Measurements from ENCODE around the gene GPC3.
"Not testable (repeated sequence)": the region's sequence is repeated elsewhere in the genome, so short reads cannot be mapped to it uniquely, and the experiment has no call there.

GPC3 gene

DNA sequence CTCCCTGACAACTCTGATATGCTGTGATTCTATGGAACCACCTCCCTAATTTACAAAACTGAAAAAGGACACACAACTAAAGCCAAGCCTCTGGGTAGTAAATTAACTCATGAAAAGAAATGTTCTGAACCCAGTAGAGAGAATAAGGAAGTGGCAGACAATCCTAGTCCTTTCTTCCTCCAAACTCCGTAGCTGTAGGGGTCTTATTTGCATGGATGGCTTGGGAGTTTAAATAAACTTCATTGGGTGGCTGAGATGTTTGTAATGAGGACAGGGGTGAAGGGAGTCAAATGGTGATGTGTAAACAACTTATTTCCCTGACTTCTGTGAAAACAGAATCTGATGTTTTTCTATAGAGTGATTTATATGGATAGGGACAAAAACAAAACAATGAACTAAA is 59.3 kb downstream of the GPC3 start:
- DNase-seq (ENCODE audit: low spot score) = no peak

DNA sequence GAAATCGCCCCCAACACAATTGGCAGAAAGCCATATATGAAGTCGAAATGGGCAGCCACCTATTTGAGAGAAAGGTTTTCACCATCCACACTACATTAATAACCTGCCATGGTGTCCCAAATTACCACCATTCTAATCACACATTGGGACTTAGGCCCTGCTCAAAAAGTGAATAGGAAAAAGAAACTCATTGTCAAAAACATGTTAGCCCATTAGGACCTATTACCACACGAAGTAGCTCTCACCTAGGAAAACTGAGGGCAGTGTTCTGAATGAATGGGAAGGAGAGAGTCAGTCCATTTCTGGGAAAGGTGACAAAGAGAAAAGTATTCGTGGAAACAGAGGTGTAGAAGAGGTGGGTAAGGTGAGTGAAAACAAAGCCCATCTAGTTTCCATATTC is 60.8 kb downstream of the GPC3 start:
- DNase-seq (ENCODE audit: low spot score) = no peak

DNA sequence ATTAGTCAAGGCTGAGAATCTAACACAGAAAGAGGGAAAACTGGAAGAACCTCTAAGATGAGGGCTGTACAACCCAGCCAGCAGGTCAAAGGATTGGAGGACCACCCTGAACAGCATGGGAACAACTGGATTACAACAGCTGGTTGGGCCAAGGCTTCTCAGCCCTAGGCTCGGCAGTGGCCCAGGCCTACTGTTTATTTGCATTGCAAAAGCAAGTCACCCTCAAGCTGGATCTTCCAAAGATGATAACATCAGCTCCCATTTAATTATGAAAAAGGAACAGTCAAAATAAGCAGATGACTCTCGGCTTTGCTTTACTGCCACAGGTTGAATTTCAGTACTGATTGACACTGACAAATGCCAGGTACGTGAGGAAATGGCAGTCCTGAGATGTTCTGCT is 61.8 kb downstream of the GPC3 start:
- no peak for DNase-seq (ENCODE audit: low spot score)

DNA sequence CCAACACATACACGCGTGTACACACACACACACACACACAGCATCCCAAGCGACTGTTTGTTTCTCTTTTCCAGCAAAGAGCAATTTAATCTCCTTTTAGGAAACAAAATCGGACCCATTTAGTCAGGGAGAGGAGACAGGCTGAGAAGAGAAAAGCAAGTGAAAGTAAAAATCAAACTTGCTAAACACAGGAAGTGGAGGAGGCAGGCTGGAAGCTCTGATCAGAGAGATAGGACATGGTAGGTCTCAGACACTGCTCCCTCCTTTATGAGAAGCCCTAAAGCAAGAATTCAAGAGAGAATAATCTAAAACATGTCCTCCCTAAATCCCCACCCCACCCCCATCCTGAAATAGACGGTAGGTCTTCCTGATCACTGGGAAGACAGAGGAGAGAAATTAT is 62.3 kb downstream of the GPC3 start:
- DNase-seq (ENCODE audit: low spot score) = no peak

DNA sequence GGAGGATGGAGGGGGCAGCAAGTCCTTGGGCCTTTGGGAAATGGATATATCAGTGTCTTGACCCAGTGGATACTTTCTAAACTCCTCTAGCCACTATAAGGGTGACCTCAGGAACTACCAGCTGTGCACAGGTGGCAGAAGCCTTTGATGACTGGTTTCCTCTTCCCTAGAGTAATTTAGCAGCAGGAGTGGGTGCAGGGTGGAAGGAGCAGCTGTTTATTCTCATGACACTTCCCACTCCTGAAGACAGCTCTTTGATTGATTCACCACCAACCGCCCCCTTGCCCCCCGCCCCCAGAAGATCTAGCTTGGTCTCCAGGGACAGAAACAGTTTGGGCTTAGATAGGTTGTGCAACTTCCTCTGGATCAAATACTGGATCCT is 63.0 kb downstream of the GPC3 start:
- no peak for DNase-seq (ENCODE audit: low spot score)

DNA sequence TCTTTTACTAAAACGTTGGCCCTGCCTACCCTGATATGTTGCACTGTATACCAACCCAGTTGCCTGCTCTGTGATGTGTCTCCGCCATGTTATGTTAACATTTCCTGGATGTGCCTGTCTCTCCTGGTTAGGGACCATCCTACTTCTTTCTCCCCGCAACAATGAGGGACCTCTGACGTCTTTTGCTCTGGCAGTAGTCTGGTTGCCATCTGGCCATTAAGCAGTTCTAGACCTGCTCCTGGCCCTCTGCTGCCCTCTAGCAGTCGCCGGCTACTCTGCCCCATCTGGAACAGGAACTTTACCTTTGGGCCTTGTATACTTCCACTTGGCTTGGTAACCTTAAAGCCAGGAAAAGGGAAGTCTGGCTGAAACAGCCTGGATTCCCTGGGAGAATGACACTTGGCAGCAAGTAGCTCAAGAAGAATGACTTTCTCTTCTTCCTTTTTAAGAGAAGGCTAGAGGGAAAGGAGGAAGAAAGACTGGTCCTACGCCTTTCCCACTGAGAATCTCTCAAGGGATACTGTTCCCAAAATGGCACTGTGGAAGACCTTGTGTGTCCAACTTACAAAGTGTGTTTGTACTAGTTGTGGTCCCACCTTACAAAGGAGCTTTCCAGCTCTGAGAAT is 63.5 kb downstream of the GPC3 start:
- no peak for DNase-seq (ENCODE audit: low spot score)

DNA sequence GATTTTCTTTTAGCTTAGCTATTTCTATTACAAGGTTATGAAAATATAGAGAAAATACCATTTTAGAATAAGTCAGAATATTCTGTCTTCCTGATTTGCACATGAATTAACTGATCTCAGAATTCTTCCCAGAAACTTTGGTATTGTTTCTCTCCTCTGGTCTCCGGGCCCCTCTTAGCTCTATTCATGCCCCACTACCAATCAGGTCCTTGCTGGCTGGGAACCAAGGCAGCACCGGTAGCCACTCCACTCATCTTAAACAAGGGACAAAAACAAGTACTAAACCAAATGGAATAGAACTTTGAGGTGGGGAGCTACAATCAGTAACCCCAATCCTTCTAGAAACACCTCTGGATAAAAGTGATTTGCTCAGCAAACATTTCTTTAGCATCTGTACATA is 64.3 kb downstream of the GPC3 start:
- DNase-seq (ENCODE audit: low spot score) = no peak

DNA sequence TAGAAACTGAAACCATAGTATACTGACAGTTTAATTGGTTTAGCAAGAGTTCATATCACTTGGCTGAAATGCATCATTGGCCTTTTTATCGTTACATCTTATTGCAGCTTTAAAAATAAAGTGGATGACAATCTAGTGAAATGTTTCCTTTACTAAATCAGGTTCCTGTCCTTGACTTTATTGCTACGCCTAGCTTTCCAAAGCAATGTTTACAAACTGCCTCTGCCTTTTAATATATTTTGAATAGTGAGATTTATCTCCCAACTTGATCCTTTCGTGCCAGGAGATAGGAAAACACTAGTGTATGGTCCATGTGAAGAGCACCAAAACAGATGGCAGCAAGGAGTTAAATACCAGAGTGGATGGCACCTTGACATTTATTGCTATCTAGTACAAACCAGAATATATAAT is 67.0 kb downstream of the GPC3 start:
- DNase-seq (ENCODE audit: low spot score) = no peak

DNA sequence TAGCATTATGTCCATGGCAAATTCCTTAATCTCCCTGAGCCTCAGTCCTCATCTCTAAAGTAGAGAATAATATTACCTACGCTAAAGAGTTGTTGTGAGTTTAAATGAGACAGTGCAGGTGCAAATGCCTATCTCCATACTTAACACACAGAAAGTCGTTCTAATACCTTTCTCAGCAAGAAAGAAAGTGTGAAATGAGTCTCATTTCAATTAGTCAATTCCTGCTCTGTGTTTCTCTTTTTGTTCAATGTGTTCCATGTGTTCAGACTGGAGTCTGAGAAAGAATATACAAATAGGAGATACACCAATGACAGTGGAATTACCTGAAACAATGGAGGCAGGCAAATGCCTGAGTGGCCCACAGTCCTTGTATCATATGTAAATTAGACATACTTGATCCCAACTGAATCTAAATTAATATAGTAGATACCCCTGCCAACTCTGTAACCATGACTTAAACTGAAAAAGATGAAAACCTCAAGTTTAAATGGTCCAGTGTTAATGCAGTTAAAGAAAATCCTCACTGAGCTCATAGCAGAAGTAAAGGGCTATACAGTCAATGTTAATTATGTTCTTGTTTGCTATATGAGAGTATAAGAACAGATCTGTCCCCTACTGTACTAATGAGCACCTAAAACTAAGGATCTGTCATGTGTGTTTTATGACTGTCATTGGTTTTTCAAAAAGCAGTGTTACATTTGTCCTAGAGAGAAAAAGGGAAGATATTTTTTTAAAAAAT is 68.2 kb downstream of the GPC3 start:
- DNase-seq (ENCODE audit: low spot score) = no peak

DNA sequence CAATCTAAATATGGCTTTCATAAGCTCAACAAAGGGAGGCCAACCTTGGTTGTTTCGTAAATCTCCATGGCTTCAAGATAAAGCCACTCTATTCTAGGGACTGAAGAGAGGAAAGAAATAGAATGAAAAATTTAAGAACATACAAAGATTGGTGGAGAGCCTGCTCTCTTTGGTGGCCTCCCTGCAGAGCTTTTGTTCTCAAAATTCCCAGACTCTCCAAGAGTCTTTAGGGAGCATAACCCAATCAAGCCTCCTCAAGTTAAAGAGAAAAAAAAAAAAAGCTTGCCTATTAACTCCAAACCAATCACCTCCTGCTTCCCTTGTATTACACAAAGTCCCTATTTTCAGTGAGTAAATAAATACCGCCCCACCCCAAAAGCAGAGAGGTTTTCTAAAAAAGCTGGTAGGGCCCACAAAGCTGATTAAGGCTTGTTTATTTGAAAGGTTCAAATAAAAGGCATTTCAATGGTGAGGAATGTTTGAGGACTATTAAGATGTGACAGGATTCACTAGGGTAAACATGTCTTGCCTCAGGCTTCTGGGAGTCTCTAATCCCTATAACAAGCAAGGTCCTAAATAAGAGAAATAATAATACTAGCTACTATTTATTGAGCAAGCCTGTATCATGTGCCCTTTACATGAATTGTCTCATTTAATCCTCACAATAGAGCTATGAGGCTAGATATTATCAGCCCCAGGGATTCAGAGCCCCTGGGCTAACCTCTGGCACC is 71.6 kb downstream of the GPC3 start:
- no peak for DNase-seq (ENCODE audit: low spot score)

DNA sequence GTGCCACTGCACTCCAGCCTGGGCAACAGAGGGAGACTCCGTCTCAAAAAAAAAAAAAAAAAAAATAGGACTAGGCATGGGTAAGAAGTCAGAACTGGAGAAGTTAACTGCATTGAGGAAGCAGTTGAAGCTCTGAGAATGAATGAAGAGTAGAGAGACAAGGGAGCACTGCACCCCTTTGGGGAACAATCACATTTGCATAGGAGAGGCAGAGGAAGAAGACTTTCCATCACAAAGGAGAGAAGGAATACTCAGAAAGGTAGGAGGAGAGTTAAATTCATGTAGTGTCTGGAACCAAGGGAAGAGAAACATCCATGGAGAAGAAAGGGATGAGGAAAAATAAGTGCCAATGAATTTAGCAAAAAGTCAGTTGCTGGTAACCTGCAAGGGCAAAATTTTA is 72.4 kb downstream of the GPC3 start:
- no peak for DNase-seq (ENCODE audit: low spot score)

DNA sequence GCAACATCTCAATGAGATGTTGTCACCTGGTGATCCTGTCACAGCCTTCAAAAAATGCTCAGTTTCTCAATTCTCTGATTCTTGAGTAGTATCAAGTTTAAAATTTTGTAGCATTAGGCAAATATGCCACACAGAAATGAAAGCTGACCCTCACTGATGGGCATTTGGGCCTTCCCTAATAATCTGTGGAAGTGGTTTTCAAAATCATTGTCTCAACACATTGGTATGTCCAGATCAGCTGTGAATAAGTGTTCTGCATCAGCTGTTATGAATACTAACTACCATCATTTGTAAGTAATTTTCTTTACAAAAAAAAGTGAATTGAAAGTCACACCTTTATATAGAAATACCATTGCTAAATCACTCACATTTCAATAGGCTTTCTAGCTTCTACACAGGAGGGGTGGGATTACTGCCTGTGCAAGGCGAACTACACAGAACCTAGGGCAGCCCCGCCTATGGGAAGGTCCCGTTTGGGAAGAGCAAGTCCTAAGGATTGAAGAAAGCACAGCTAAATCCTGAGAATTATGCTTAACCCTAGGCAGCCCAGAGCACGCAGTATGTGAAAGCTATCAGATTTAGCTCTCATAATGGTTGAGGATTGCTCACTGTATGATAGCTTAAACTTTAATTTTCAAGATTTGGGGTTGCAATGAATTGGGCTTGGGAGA is 73.4 kb downstream of the GPC3 start:
- no peak for DNase-seq (ENCODE audit: low spot score)

DNA sequence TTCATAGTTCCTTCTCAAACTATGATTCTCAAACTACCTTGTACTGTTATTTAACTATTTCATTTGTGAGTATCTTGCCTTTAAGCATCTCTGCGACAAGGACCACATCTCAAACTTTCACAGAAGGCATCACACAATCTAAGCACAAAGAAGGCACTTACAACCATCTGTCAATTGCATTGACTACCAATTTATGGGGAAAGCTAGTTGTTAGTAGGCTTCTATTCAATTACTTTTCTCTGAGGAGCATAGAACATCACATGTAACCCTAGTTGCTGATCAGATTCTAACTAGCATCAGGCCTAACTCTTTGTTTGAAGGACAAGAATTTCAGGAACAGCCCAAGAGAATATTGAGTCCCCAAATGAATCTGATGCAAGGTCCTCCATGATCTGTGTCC is 74.9 kb downstream of the GPC3 start:
- DNase-seq (ENCODE audit: low spot score) = no peak

DNA sequence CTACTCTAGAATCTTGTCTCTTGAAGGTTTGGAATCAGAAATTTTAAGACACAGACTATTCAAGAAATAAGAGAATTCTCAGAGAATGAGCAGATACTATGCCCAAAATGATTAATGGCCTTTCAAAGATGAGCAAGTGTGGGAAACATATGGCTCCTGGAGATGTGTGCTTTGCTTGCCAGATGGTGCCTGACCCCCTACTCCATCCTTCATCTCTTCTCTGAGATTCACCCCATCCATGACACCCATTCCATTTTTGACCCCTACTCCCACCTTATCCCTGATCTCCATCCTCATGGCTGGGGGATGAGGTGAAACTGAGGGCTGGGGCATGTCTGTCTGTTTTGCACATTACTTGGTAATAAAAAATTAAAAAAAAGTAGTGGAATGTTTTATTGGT is 75.5 kb downstream of the GPC3 start:
- no peak for DNase-seq (ENCODE audit: low spot score)

DNA sequence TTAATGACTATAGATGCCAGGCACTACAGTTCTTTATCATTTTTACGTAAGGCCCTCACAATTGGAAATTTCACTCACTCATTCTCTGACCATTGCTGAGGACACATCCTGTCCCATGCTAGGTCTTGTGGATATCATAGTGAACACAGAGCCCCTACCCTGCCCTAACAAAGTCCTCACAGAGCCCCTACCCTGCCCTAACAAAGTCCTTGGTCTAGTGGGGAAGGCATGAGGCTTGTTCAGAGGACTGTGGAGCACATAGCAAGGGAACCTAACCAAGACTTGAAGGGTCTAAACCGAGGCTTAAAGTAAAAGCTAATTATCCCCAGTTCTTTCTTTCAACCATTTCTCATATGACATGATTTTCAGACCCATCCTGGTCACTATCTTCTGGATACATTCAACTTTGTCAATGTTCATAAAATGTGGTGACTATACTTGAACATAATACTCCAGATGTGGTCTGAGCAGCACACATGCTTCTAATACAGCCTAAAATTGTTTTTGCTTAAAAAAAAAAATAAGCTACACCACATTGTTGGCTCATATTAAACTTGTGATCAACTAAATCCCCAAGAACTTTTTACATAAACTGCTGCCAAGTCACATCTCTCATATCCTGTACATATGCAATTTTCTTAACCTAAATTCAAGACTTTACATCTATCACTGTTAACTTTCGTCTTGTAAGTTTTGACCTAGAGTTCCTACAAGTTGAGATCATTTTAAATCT is 77.0 kb downstream of the GPC3 start:
- no peak for DNase-seq (ENCODE audit: low spot score)

DNA sequence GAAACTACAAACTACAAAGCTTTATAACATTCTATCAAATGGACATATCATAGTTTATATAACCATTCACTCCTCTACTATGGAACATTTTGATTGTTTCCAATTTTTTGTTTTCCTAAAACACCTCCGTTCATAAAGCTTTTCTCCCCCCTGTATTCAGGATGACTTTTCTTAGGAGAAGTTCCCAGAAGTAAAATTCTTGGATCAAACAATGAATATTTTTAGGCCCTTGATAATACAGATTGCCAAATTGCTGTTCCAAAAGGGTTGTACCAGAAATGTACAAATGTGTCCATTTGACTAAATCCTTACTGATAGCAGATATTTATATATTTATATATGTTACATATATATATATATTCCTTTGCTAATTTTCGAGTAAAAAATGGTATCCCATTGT is 77.8 kb downstream of the GPC3 start:
- no peak for DNase-seq (ENCODE audit: low spot score)

DNA sequence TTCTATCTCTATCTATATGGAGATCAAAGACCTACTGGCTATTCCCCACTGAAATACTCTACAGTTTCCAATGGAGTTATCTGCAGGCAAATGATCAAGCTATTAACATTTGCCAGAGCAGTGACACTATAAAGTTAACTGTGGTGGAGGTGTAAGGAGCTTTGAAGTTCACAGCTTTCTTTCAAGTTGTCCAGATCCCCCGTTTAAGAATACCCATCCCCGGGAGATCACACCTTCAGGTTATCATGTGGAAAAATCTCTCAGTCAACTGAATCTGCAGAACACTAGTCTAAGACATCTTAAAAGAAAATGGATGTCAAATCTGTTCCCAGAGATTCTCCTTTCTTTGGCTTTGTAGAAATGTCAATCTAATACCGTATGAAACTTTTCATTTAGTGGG is 80.1 kb downstream of the GPC3 start:
- DNase-seq (ENCODE audit: low spot score) = no peak

DNA sequence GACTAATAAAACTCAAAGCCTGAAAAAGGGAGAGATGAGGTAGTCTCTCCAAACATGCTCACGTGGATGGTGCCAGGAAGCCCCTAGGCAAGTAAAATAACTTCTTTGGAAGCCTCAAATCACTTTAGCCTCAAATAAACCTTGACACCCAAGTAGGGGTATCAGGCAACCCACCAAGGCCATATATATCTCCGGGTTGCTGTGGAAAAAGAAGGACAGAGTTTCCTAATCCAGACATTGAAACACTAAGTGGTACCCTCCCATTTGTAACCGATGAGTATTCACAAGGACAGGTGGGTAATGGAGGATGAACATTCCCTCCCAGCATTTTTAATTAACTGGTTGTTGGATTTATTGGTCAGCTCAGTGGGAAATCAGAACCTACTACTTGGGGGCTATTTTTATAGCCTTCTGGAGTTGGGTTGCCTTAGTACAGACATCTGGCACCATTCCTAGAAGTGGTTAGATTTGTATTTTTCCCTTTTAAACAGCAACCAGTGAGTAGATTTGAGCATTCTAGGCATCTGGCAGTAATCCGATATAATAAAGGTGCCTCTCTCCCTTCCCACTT is 87.7 kb downstream of the GPC3 start:
- no peak for DNase-seq (ENCODE audit: low spot score)

DNA sequence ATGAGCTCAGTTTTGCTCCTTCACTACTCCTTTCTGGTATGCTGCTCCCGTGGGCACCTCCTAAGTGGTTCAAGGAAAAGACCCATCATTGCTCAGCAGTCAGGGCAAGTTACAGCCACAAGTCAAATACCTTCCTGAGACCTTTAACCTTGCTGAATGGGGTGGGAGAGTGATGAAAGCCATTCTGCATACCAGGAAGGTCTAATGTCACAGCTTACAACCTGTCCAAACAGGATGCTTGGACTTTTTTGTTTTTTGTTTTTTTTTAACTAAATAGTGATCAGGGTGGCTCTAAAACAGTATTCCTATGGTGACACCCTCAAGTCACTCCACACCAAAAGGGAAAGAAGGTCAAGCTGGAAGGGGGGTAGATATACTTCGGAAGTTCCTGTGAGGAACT is 93.1 kb downstream of the GPC3 start:
- no peak for DNase-seq (ENCODE audit: low spot score)

DNA sequence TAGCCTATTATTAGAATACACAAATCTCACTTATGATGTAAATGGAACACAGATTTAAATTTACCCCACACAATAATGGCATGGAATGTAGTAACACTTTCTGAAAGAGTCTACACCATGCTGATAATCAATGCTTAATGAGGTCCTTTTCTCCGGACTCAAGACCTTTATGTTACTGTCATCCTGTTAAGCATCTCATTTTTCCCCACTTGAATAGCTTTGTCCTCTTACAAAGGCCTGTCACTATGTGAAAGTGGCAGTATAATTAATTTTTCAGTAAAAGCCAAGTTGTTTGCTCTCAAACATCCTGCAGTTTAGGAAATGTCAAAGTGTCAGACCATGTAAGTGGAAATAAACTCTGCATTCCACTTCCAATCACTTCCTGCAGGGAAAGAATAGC is 96.4 kb downstream of the GPC3 start:
- no peak for DNase-seq (ENCODE audit: low spot score)

DNA sequence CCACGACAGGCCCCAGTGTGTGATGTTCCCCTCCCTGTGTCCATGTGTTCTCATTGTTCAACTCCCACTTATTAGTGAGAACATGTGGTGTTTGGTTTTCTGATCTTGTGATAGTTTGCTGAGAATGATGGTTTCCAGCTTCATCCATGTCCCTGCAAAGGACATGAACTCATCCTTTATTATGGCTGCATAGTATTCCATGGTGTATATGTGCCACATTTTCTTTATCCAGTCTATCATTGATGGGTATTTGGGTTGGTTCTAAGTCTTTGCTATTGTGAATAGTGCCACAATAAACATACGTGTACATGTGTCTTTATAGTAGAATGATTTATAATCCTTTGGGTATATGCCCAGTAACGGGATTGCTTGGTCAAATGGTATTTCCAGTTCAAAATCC is 97.3 kb downstream of the GPC3 start:
- DNase-seq (ENCODE audit: low spot score) = not testable (repeated sequence)
